Urinary bladder (tissue), 4 donors: ENCODE results near the gene NUP214. TPM values are rescaled to one million over a fixed set of nuclear protein-coding genes. Genes with fewer than 3 reads are reported as not detected.

ENCODE experiments used
- DNase-seq: peaks from one replicate; pipeline ENCODE4 v3.0.0-alpha.2; 2015; ENCODE audit errors: extremely low spot score
- H3K27ac ChIP-seq: one replicate; pipeline ENCODE4 v1.5.1; 2013; ENCODE audit warnings: low read depth, mild to moderate bottlenecking, moderate library complexity
- H3K36me3 ChIP-seq: one replicate; pipeline ENCODE4 v1.6.1; 2013; ENCODE audit warnings: mild to moderate bottlenecking, moderate library complexity; ENCODE audit not compliant: insufficient read depth
- H3K4me1 ChIP-seq: one replicate; pipeline ENCODE4 v1.6.1; 2013; ENCODE audit warnings: mild to moderate bottlenecking, moderate library complexity; ENCODE audit not compliant: insufficient read depth
- H3K4me3 ChIP-seq: one replicate; pipeline ENCODE4 v1.5.1; 2013; ENCODE audit warnings: low read depth, low read length
- WGBS: extraction: QIAGEN DNeasy Blood & Tissue Kit; methylation state at CpG from one replicate; pipeline ENCODE4 v1.1.7; 2013; 5-methylcytosine and 5-hydroxymethylcytosine counted together
- polyA plus RNA-seq: library from polyadenylated mRNA; stranded (reverse); fragments of 200-250 nt; gene quantifications from one replicate; pipeline ENCODE4 v1.2.3, GENCODE V29; 2013
- total RNA-seq: library from RNA; depleted of rRNA; stranded (reverse); fragments of >200 nt; gene quantifications from one replicate; pipeline ENCODE4 v1.2.3, GENCODE V29; 2014
- donor health status: healthy with polysubstance abuse.
- donor health status: healthy.

The NUP214 gene
- total RNA-seq (23.5 TPM), polyA plus RNA-seq (18.2 TPM)

DNA sequence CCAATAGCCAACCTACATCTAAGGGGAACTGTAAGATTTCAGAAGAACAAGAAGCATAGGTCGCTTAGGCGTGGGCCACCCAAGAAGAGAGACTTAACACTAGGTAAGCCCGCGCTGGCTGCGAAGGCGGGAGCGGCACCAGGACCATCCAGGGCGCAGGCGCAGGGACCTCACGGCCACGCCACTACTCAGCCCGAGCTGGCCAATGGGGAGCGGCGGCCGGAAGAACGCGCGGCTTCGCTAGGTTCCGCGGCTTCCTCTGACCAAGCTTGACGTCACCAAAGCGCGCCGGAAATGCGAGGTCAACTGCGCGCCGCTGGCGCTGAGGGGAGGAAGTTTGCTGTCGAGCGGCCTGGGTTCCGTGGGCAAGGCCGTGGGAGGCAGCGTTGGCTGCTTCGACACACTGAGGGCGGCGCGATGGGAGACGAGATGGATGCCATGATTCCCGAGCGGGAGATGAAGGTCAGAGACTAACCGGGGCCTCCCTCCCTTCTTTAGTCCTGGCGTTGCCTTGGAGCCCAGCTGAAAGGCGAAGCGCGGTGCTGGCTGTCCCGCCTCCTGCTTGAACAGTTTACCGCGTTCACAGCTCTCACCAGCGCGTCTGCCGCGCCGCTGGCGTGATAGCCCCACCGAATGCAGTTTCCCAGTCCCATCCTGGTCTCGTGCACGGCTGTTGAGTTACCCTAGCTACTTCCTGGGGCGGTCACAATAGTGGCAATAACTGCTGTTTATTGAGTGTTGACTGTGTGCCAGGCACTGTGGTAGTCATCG, at the start of gene NUP214:
NUP214 (plus strand) TSS at position 299 of the 771 bp plus-strand sequence; CDS start at position 418, 119 bp downstream.
- no peaks in the 10 kb centered on the region for H3K4me1 ChIP-seq
- DNase-seq = peak; percentile 92
- peak within 1 kb of the TSS; percentile 85 for H3K27ac ChIP-seq
- H3K36me3 ChIP-seq = peaks cover 4% of the 10 kb centered on the region
- WGBS = under 1% methylated on average over 61 of the region's 61 CpGs
- peak within 1 kb of the TSS; percentile 87 for H3K4me3 ChIP-seq

DNA sequence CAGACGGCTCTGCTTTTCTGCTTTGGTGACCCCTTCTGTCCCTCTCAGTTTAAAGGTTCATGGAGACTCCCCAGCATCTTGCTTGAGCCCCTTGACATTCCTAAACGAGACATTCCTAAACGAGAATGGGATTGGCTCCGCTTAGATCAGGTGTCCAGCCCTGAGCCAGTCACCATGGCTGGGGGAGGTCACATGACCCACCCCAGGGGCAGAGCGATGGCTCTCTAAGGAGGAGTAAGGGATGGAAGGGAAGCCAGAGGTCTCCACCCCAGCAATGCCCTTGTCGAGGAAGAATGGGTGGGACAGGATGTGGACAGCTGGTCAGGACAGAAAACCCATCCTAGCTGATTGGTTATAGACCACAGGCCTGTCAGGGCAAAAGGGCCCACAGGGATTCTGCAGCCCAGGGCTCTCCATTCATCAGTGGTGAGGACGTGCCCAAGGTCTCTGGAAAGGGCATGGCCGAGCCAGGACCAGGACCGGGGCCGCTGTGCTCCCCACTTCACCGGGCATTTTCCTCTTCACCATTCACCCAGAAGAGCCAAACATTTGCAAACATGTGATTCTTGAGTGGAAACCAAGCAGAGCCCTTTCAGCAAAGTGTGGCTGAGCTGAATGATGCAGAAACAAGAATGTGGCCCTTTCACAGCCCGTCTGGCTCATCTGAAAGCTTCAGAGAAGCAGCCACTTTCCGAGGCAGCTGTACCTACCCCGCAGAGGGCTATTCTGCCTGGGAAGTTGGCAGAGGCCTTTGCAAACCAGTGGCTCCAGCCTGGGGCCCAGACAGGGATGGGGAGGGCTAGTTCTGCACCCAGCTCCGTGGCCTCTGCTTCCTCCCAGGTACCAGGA, 48.8 kb upstream of the NUP214 start:
- Histone ChIP-seq H3K36me3 (no peaks in the 10 kb centered on the region), H3K4me3 (no peak overlapping the region), H3K4me1 (no peaks in the 10 kb centered on the region), H3K27ac (no peak overlapping the region)
- WGBS = 81% methylated on average over 15 of the region's 15 CpGs
- DNase-seq = no peak

DNA sequence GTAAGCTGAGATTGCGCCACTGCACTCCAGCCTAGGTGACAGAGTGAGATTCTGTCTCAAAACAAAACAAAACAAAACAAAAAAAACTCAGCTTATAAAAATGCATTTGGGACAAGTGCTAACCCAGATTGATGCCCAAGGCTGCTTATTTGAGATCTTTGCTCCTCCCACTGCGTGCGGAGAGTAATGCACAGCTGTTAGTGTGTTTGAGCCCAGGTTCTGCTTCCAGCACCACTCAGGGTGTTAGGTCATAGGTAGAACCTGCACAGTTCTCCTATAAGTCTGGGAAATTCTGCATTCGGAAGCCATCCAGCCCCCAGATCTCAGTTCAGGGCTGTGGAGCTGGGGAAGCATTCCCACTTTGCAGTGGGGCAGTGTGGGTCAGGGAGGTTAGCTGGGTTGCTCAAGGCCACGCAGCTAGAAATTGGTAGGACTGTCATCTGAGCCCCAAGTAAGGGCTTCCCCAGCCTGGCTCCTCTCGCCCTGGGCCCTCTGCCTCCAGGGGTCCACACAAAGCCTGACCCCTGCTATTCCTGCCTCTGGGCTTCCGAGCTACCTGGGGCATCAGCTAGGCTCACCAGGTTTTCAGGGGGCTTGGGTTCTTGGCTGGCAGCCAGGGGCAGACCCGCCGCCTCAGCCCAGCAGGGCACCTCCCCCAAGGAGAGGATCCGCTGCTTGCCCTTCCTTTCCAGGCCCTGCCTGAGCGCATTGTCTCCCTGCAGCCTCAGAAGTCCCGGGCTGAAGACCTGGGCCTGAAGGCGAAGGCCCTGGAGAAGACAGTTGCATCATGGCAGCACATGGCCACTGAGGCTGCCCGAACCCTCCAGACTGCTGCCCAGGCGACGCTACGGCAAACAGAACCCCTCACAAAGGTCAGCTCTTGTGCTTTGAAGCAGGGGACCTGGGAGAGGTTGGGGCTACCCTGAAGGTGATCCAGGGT, 46.7 kb upstream of the NUP214 start:
- no peak overlapping the region for H3K4me3 ChIP-seq
- H3K36me3 ChIP-seq = no peaks in the 10 kb centered on the region
- no peaks in the 10 kb centered on the region for H3K4me1 ChIP-seq
- H3K27ac ChIP-seq = no peak overlapping the region
- DNase-seq = no peak
- 87% methylated on average over 17 of the region's 17 CpGs for WGBS

DNA sequence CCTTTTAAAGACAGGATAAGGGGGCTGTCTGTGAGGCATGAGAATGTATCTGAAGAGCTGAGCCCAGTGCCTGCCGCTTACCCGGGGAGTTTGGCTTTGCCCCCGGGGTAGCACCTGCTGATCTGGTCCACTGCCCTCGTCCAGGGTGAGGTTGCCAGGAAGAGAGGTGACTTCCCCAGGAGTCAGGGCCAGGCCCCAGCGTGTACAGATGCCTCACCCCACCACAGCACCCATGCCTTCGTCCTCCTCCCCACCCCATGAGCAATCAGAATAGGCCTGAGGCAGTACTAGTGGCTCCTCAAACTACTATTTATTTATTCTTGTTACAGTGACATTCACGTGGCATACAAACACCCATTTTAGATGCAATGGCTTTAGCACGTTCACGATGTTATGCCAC, 44.8 kb upstream of the NUP214 start:
- WGBS = 84% methylated on average over 9 of the region's 9 CpGs
- Histone ChIP-seq H3K27ac (no peak overlapping the region), H3K4me3 (no peak overlapping the region), H3K36me3 (no peaks in the 10 kb centered on the region), H3K4me1 (no peaks in the 10 kb centered on the region)
- DNase-seq = no peak

DNA sequence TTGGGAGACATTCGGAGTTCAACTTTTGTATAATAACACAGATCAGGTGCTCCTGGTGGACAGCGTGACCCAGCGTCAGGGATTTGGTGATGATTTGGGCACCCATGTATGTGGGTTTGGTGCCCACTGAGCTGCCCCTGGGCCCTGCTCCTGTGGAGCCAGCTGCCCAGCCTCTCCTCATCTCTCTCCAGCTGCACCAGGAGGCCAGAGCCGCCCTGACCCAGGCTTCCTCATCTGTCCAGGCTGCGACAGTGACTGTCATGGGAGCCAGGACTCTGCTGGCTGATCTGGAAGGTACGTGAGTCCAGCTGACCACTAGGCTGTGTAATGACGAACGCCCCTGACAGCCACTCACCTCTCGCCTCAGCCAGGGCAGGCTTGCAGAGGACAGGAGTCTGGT, 43.5 kb upstream of the NUP214 start:
- Histone ChIP-seq H3K27ac (no peak overlapping the region), H3K36me3 (no peaks in the 10 kb centered on the region), H3K4me1 (no peaks in the 10 kb centered on the region), H3K4me3 (no peak overlapping the region)
- WGBS = 91% methylated on average over 9 of the region's 9 CpGs
- no peak for DNase-seq

DNA sequence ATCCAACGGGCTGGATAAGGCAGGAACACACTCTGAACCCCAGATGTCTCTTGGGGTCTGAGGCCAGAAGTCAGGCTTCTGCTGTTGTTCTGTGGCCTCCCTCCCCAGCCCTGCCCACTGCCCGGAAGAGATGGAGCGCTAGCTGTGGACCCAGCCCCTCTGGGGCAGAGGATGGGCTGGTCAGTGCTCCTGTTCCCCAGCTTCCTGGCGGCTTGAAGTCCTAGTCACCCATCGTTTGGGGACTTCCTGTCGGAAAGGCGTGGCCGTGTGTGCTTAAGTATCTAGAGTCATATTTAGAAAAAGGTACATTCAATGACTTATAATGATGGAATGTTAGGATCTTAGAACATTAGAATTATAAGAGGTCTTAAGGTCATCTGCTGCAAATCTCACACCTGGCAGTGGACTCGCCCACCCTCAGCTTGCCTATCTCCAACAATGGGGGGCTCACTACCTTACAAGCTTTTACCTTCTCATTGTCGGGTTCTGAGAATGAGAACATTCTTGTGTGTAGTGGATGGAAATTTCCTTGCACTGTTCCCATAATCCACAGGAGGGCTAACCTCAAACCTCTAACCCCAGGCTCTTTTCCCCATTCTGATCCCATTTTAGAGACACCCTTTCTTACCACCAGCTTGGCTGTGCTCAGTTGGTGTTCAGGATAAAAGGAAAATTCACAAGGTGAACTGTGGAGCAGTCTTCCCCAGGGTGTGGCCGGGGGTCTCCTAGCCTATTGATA, 42.4 kb upstream of the NUP214 start:
- Histone ChIP-seq H3K4me1 (no peaks in the 10 kb centered on the region), H3K4me3 (no peak overlapping the region), H3K27ac (no peak overlapping the region), H3K36me3 (no peaks in the 10 kb centered on the region)
- 62% methylated on average over 11 of the region's 11 CpGs for WGBS
- DNase-seq = no peak

DNA sequence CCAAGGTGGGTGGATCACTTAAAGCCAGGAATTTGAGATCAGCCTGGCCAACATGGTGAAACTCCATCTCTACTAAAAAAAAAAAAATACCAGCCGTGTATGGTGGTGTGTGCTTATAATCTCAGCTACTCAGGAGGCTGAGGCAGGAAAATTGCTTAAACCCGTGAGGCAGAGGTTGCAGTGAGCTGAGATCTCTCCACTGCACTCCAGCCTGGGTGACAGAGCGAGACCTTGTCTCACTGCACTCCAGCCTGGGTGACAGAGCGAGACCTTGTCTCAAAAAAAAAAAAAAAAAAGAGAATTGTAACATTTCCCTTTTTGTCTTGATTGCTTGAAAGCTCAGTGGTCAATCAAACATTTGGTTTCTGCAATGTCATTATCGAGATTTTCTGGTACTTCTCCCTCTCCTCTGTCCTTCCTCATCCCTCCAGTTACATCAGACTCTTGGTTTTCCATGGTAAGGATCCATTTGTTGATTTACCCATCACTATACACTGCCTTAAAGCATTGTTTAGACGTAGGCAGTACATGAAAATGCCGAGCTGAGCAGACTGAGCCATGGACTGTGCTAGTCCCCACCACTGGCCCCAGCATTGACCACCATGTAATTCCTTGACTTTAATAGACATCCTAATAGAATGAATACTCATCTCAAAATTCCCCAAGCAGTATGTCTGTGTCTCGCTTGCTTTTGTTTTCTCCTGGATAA, 40.6 kb upstream of the NUP214 start:
- 84% methylated on average over 8 of the region's 8 CpGs for WGBS
- H3K27ac ChIP-seq = no peak overlapping the region
- H3K36me3 ChIP-seq = no peaks in the 10 kb centered on the region
- no peak for DNase-seq
- H3K4me1 ChIP-seq = no peaks in the 10 kb centered on the region
- no peak overlapping the region for H3K4me3 ChIP-seq

DNA sequence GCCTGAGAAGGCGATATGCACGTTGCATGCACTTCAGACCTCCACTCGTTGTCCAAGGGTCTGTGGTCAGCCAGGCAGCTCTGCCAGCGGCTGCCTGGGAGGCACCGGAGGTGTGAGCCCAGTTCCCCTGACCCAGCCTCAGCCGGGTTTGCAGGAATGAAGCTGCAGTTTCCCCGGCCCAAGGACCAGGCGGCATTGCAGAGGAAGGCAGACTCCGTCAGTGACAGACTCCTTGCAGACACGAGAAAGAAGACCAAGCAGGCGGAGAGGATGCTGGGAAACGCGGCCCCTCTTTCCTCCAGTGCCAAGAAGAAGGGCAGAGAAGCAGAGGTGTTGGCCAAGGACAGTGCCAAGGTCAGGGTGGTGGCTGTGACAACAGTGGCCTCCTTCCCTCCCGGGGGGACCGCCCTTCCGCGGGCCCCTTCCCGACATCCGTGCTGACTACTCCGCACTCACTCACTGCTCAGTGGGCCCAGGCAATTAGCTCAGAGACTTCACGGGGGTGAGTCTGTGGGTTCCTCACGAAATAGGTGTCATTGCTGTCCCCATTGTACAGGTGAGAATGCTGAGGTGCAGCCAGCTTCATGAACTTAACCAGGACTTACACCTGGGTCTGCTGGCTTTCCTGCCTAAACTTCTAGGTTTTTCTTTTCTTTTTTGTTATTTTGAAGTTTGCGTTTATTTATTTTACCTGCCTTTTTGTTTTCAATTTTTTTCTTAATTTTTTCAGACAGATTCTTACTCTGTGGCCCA, 39.8 kb upstream of the NUP214 start:
- Histone ChIP-seq H3K27ac (no peak overlapping the region), H3K4me3 (no peak overlapping the region), H3K4me1 (no peaks in the 10 kb centered on the region), H3K36me3 (no peaks in the 10 kb centered on the region)
- 76% methylated on average over 23 of the region's 23 CpGs for WGBS
- DNase-seq = no peak

DNA sequence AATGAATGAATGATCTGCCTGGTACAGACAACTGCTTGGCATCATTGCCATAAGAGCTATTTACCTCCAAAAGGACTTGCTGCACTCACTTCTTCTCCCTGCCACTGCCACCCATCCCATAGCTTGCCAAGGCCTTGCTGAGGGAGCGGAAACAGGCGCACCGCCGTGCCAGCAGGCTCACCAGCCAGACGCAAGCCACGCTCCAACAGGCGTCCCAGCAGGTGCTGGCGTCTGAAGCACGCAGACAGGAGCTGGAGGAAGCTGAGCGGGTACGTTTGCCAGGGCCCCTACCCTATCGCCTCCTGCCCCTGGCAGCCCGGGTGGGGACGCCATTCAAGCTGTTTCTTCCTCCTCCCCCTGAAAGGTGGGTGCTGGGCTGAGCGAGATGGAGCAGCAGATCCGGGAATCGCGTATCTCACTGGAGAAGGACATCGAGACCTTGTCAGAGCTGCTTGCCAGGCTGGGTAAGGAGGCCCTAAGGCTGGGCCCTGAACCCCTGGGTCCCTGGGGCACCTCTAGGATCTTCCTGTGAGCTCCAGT, 38.0 kb upstream of the NUP214 start:
- Histone ChIP-seq H3K4me3 (no peak overlapping the region), H3K36me3 (no peaks in the 10 kb centered on the region), H3K27ac (no peak overlapping the region), H3K4me1 (no peaks in the 10 kb centered on the region)
- WGBS = 90% methylated on average over 19 of the region's 19 CpGs
- no peak for DNase-seq

DNA sequence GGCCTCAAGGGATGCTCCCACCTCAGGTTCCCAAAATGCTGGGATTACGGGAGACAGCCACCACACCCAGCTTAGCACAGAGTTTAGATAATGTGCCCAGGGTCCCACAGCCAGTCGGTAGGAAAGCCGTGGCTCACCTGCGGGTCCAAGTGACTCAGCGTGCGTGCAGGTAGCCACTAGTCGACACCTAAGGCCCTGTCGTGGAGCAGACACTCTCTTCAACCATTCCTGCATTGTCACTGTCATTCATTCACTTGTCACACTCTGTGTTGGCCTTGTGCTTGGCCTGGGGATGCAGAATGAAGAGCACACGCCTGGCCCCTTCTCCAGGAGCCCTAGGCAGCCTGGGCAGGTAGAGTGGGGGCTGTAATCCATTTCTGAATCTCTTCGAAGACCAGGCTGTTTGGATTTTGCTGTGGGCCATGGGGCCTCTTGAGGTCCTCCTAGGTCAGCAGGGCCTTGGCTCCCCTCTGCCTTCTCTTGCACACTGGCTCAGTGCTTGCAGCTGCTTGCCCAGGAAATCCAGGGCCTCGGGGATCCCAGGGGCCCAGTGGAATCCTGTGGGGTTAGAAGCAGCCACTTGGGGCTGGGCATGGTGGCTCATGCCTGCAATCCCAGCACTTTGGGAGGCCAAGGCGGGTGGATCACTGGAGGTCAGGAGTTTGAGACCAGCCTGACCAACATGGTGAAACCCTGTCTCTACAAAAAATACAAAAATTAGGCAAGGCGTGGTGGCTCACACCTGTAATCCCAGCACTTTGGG, 35.2 kb upstream of the NUP214 start:
- 86% methylated on average over 13 of the region's 13 CpGs for WGBS
- H3K36me3 ChIP-seq = no peaks in the 10 kb centered on the region
- no peak overlapping the region for H3K27ac ChIP-seq
- DNase-seq = no peak
- no peak overlapping the region for H3K4me3 ChIP-seq
- no peaks in the 10 kb centered on the region for H3K4me1 ChIP-seq

DNA sequence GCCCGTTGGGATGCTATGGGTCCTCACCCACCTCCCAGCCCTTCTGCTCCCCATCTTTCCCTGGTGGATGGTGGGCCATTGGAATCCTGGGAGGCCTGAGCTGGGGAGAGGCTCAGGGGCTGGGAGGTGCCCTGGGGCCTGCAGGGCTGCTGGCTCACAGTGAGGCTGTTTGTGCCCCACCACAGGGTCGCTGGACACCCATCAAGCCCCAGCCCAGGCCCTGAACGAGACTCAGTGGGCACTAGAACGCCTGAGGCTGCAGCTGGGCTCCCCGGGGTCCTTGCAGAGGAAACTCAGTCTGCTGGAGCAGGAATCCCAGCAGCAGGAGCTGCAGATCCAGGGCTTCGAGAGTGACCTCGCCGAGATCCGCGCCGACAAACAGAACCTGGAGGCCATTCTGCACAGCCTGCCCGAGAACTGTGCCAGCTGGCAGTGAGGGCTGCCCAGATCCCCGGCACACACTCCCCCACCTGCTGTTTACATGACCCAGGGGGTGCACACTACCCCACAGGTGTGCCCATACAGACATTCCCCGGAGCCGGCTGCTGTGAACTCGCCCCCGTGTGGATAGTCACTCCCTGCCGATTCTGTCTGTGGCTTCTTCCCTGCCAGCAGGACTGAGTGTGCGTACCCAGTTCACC, 33.9 kb upstream of the NUP214 start:
- 88% methylated on average over 19 of the region's 19 CpGs for WGBS
- DNase-seq = no peak
- Histone ChIP-seq H3K27ac (no peak overlapping the region), H3K36me3 (no peaks in the 10 kb centered on the region), H3K4me3 (no peak overlapping the region), H3K4me1 (no peaks in the 10 kb centered on the region)
